ENCODE results near the gene TACC2.

DNA sequence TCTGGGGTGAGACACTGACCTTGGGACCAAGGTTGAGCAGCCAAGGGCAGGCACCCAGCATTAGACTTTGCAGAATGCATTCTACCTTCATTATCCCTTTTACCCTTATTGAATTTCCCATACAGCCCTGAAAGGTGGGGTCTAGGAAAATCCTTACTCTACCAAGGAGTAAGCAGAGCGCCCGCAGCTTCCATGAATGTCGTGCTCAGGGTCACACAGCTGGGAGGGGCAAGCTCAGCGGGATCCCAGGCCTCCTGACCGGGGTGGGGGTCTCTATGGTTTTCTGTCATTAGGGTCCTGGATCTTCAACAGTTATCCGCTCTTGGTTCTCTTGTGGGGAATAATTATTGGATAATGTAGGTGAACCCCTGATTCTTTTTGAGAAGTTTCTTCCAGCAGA lies 251.4 kb downstream of the TACC2 start:
- TF ChIP-seq, protein P1, sequence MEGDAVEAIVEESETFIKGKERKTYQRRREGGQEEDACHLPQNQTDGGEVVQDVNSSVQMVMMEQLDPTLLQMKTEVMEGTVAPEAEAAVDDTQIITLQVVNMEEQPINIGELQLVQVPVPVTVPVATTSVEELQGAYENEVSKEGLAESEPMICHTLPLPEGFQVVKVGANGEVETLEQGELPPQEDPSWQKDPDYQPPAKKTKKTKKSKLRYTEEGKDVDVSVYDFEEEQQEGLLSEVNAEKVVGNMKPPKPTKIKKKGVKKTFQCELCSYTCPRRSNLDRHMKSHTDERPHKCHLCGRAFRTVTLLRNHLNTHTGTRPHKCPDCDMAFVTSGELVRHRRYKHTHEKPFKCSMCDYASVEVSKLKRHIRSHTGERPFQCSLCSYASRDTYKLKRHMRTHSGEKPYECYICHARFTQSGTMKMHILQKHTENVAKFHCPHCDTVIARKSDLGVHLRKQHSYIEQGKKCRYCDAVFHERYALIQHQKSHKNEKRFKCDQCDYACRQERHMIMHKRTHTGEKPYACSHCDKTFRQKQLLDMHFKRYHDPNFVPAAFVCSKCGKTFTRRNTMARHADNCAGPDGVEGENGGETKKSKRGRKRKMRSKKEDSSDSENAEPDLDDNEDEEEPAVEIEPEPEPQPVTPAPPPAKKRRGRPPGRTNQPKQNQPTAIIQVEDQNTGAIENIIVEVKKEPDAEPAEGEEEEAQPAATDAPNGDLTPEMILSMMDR (conservative IDR thresholded peaks at IDR 0.05) = no peak
- TF ChIP-seq EZH2 (IDR thresholded peaks at IDR 0.05; ENCODE audit: low read depth) = no peak
